ENCODE results near the gene ANKRD13B.

Gene ANKRD13B

GRCh38 chr17:29595943-29596774, 3.2 kb downstream of the ANKRD13B start:
- no peak for DNase-seq

GRCh38 chr17:29596811-29597210, 3.9 kb downstream of the ANKRD13B start:
- no peak for DNase-seq

- peak; percentile 40 for DNase-seq
Observed at GRCh38 chr17:29597361-29598172, 4.6 kb downstream of the ANKRD13B start.

GRCh38 chr17:29603109-29603674, 10.3 kb downstream of the ANKRD13B start:
- DNase-seq, result no peak

- DNase-seq, result no peak
Observed at GRCh38 chr17:29607557-29608195, 14.7 kb downstream of the ANKRD13B start.

- no peak for DNase-seq
Observed at GRCh38 chr17:29608986-29609385, 16.1 kb downstream of the ANKRD13B start.

- DNase-seq, result no peak
Observed at GRCh38 chr17:29610395-29610794, 17.5 kb downstream of the ANKRD13B start.

- no peak for DNase-seq
Observed at GRCh38 chr17:29611351-29612093, 18.6 kb downstream of the ANKRD13B start.

GRCh38 chr17:29612094-29612403, 19.1 kb downstream of the ANKRD13B start:
- DNase-seq, result no peak

GRCh38 chr17:29612404-29613280, 19.7 kb downstream of the ANKRD13B start:
- DNase-seq, result no peak

GRCh38 chr17:29613352-29613837, 20.5 kb downstream of the ANKRD13B start:
- peak; percentile 98 for DNase-seq

GRCh38 chr17:29613856-29614255, 20.9 kb downstream of the ANKRD13B start:
- no peak for DNase-seq

- peak; percentile 50 for DNase-seq
Observed at GRCh38 chr17:29614349-29615047, 21.6 kb downstream of the ANKRD13B start.

GRCh38 chr17:29615048-29615385, 22.1 kb downstream of the ANKRD13B start:
- no peak for DNase-seq

GRCh38 chr17:29615492-29616299, 22.8 kb downstream of the ANKRD13B start:
- DNase-seq, result peak; percentile 93

GRCh38 chr17:29616300-29617048, 23.5 kb downstream of the ANKRD13B start:
- no peak for DNase-seq

- DNase-seq, result peak; percentile 82
Observed at GRCh38 chr17:29617125-29617480, 24.2 kb downstream of the ANKRD13B start.

GRCh38 chr17:29617481-29618271, 24.7 kb downstream of the ANKRD13B start:
- DNase-seq, result peak; percentile 45

Data from eye (tissue), 1 donor.